ENCODE results near the gene DPP6. TPM values are rescaled to one million over a fixed set of nuclear protein-coding genes. Genes with fewer than 3 reads are reported as not detected.

The DPP6 gene
- total RNA-seq, 2 experiments from 2014 or later: not detected

GRCh38 chr7:154425271-154425670 lies 373.1 kb downstream of the DPP6 start:
- intact Hi-C loops (cut with micrococcal nuclease; ENCODE audit: unreplicated experiment): no loop called here
- H3K9me2 ChIP-seq (ENCODE audit: insufficient read depth, low read length): no peaks in the 10 kb centered on the region
- no peak overlapping the region for H3K4me2 ChIP-seq (ENCODE audit: low read length)
- CTCF ChIA-PET (ENCODE audit: unreplicated experiment): interaction anchor here (0.6 kb wide), 2 partner anchors 8 to 1949 kb away, joined by 3 read pairs; no protein-coding TSS in a partner anchor
- H3K9me3 ChIP-seq (ENCODE audit: low read length): no peaks in the 10 kb centered on the region
- H2AFZ ChIP-seq (ENCODE audit: low read length): no peak overlapping the region
- no peaks in the 10 kb centered on the region for H3K36me3 ChIP-seq (ENCODE audit: insufficient read depth, low read length)
- no TSS peak for BruUV-seq (replicated peaks)
- no peak overlapping the region for H3K27ac ChIP-seq (ENCODE audit: low read depth, low read length, poor library complexity, severe bottlenecking)
- H3K4me3 ChIP-seq (ENCODE audit: low read depth, low read length, poor library complexity, severe bottlenecking): no peak overlapping the region
- H3K79me2 ChIP-seq (ENCODE audit: insufficient read depth, low read depth, low read length): no peaks in the 10 kb centered on the region
- POLR2A ChIA-PET: no interaction called here
- TF ChIP-seq CTCF (conservative IDR thresholded peaks at IDR 0.05; ENCODE audit: low read length) (no peak), EZH2phosphoT487 (IDR thresholded peaks at IDR 0.05; ENCODE audit: borderline replicate concordance, low read depth, low read length) (no peak)
- DNase-seq (ENCODE audit: low spot score): no peak
- no peaks in the 10 kb centered on the region for H3K4me1 ChIP-seq (ENCODE audit: insufficient read depth, low read length, poor library complexity, severe bottlenecking)
- H4K20me1 ChIP-seq (ENCODE audit: insufficient read depth, low read length): no peaks in the 10 kb centered on the region

- Histone ChIP-seq H4K20me1 (ENCODE audit: insufficient read depth, low read length) (no peaks in the 10 kb centered on the region), H3K9me3 (ENCODE audit: low read length) (no peaks in the 10 kb centered on the region), H2AFZ (ENCODE audit: low read length) (no peak overlapping the region), H3K4me2 (ENCODE audit: low read length) (no peak overlapping the region), H3K36me3 (ENCODE audit: insufficient read depth, low read length) (no peaks in the 10 kb centered on the region), H3K9me2 (ENCODE audit: insufficient read depth, low read length) (no peaks in the 10 kb centered on the region), H3K4me3 (ENCODE audit: low read depth, low read length, poor library complexity, severe bottlenecking) (no peak overlapping the region), H3K4me1 (ENCODE audit: insufficient read depth, low read length, poor library complexity, severe bottlenecking) (no peaks in the 10 kb centered on the region), H3K79me2 (ENCODE audit: insufficient read depth, low read depth, low read length) (no peaks in the 10 kb centered on the region), H3K27ac (ENCODE audit: low read depth, low read length, poor library complexity, severe bottlenecking) (no peak overlapping the region)
- no TSS peak for BruUV-seq (replicated peaks)
- TF ChIP-seq EZH2phosphoT487 (IDR thresholded peaks at IDR 0.05; ENCODE audit: borderline replicate concordance, low read depth, low read length) (no peak), CTCF (conservative IDR thresholded peaks at IDR 0.05; ENCODE audit: low read length) (no peak)
- no peak for DNase-seq (ENCODE audit: low spot score)
- ChIA-PET POLR2A (interaction anchor here (0.8 kb wide), 1 partner anchor 144 kb away, joined by 5 read pairs; no protein-coding TSS in a partner anchor), CTCF (ENCODE audit: unreplicated experiment) (no interaction called here)
- intact Hi-C loops (cut with micrococcal nuclease; ENCODE audit: unreplicated experiment): no loop called here
These were observed 374.6 kb downstream of the DPP6 start for GRCh38 chr7:154426778-154427177.

- POLR2A ChIA-PET: interaction anchor here (0.8 kb wide), 1 partner anchor 145 kb away, joined by 5 read pairs; no protein-coding TSS in a partner anchor
These were observed 375.3 kb downstream of the DPP6 start for GRCh38 chr7:154427533-154427932.

More at GRCh38 chr7:154427533-154427932, 375.3 kb downstream of the DPP6 start:
- TF ChIP-seq EZH2phosphoT487 (IDR thresholded peaks at IDR 0.05; ENCODE audit: borderline replicate concordance, low read depth, low read length) (no peak), CTCF (conservative IDR thresholded peaks at IDR 0.05; ENCODE audit: low read length) (no peak)
- Histone ChIP-seq H3K9me3 (ENCODE audit: low read length) (no peaks in the 10 kb centered on the region), H3K9me2 (ENCODE audit: insufficient read depth, low read length) (no peaks in the 10 kb centered on the region), H3K4me2 (ENCODE audit: low read length) (no peak overlapping the region), H3K4me1 (ENCODE audit: insufficient read depth, low read length, poor library complexity, severe bottlenecking) (no peaks in the 10 kb centered on the region), H2AFZ (ENCODE audit: low read length) (no peak overlapping the region), H3K27ac (ENCODE audit: low read depth, low read length, poor library complexity, severe bottlenecking) (no peak overlapping the region), H3K4me3 (ENCODE audit: low read depth, low read length, poor library complexity, severe bottlenecking) (no peak overlapping the region), H4K20me1 (ENCODE audit: insufficient read depth, low read length) (no peaks in the 10 kb centered on the region), H3K36me3 (ENCODE audit: insufficient read depth, low read length) (no peaks in the 10 kb centered on the region), H3K79me2 (ENCODE audit: insufficient read depth, low read depth, low read length) (no peaks in the 10 kb centered on the region)
- intact Hi-C loops (cut with micrococcal nuclease; ENCODE audit: unreplicated experiment): no loop called here
- BruUV-seq (replicated peaks): no TSS peak
- DNase-seq (ENCODE audit: low spot score): no peak
- CTCF ChIA-PET (ENCODE audit: unreplicated experiment): no interaction called here
